NCI-H526 (cell line): ENCODE results near the gene HBEGF.

Source experiments
- DNase-seq, 2 experiments: peaks; one replicate each; lab custom pipeline; 2025; lab: John Stamatoyannopoulos, UW

Gene HBEGF

GRCh38 chr5:140336388-140336787 lies 10.0 kb downstream of the HBEGF start:
- no peak for DNase-seq

- DNase-seq: no peak
These were observed 14.8 kb downstream of the HBEGF start for GRCh38 chr5:140331638-140332037.

- peak in 1 of 2 experiments; percentile 10 for DNase-seq
These were observed 16.5 kb downstream of the HBEGF start for GRCh38 chr5:140329739-140330481.

- no peak for DNase-seq
These were observed 18.2 kb downstream of the HBEGF start for GRCh38 chr5:140328036-140328764.

- DNase-seq: peak; percentile 28 to 85
These were observed 18.8 kb downstream of the HBEGF start for GRCh38 chr5:140327589-140327988.

- no peak for DNase-seq
These were observed 20.9 kb downstream of the HBEGF start for GRCh38 chr5:140325486-140325885.

GRCh38 chr5:140324617-140325241 lies 21.7 kb downstream of the HBEGF start:
- DNase-seq: no peak

GRCh38 chr5:140324041-140324600 lies 22.3 kb downstream of the HBEGF start:
- DNase-seq: no peak

GRCh38 chr5:140322751-140323731 lies 23.4 kb downstream of the HBEGF start:
- no peak for DNase-seq

GRCh38 chr5:140321796-140322195 lies 24.6 kb downstream of the HBEGF start:
- DNase-seq: no peak

GRCh38 chr5:140319833-140320232 lies 26.6 kb downstream of the HBEGF start:
- DNase-seq: no peak

- no peak for DNase-seq
These were observed 27.6 kb downstream of the HBEGF start for GRCh38 chr5:140318792-140319191.

- DNase-seq: no peak
These were observed 28.5 kb downstream of the HBEGF start for GRCh38 chr5:140317859-140318258.

GRCh38 chr5:140312791-140313189 lies 33.6 kb downstream of the HBEGF start:
- no peak for DNase-seq

GRCh38 chr5:140312067-140312790 lies 34.2 kb downstream of the HBEGF start:
- no peak for DNase-seq

- DNase-seq: no peak
These were observed 35.4 kb downstream of the HBEGF start for GRCh38 chr5:140311011-140311467.

GRCh38 chr5:140310434-140310833 lies 36.0 kb downstream of the HBEGF start:
- no peak for DNase-seq

GRCh38 chr5:140309706-140310249 lies 36.6 kb downstream of the HBEGF start:
- DNase-seq: no peak

GRCh38 chr5:140305471-140305870 lies 40.9 kb downstream of the HBEGF start:
- DNase-seq: no peak

GRCh38 chr5:140303966-140304365 lies 42.4 kb downstream of the HBEGF start:
- no peak for DNase-seq
